Measurements from ENCODE around the gene ITGA3.
"Not testable (repeated sequence)": the region's sequence is repeated elsewhere in the genome, so short reads cannot be mapped to it uniquely, and the experiment has no call there.

ITGA3 gene

GRCh38 chr17:50033316-50033715 is 22.6 kb upstream of the ITGA3 start:
- H3K4me3 ChIP-seq (ENCODE audit: low read length): no peak overlapping the region
- no peak for DNase-seq (ENCODE audit: low read depth, low spot score)

GRCh38 chr17:50034498-50035364 is 21.2 kb upstream of the ITGA3 start:
- no peak for DNase-seq (ENCODE audit: low read depth, low spot score)
- no peak overlapping the region for H3K4me3 ChIP-seq (ENCODE audit: low read length)

GRCh38 chr17:50035421-50035879 is 20.5 kb upstream of the ITGA3 start:
- H3K4me3 ChIP-seq (ENCODE audit: low read length): no peak overlapping the region
- no peak for DNase-seq (ENCODE audit: low read depth, low spot score)

- no peak overlapping the region for H3K4me3 ChIP-seq (ENCODE audit: low read length)
- no peak for DNase-seq (ENCODE audit: low read depth, low spot score)
These were observed 20.0 kb upstream of the ITGA3 start for GRCh38 chr17:50035945-50036344.

- no peak overlapping the region for H3K4me3 ChIP-seq (ENCODE audit: low read length)
- no peak for DNase-seq (ENCODE audit: low read depth, low spot score)
These were observed 19.3 kb upstream of the ITGA3 start for GRCh38 chr17:50036455-50037261.

- DNase-seq (ENCODE audit: low read depth, low spot score): no peak
- H3K4me3 ChIP-seq (ENCODE audit: low read length): no peak overlapping the region
These were observed 18.4 kb upstream of the ITGA3 start for GRCh38 chr17:50037321-50038107.

- DNase-seq (ENCODE audit: low read depth, low spot score): no peak
- no peak overlapping the region for H3K4me3 ChIP-seq (ENCODE audit: low read length)
These were observed 16.9 kb upstream of the ITGA3 start for GRCh38 chr17:50039058-50039457.

GRCh38 chr17:50040496-50040895 is 15.4 kb upstream of the ITGA3 start:
- DNase-seq (ENCODE audit: low read depth, low spot score); H3K4me3 ChIP-seq (ENCODE audit: low read length): not testable (repeated sequence)

GRCh38 chr17:50042211-50042610 is 13.7 kb upstream of the ITGA3 start:
- H3K4me3 ChIP-seq (ENCODE audit: low read length): no peak overlapping the region
- no peak for DNase-seq (ENCODE audit: low read depth, low spot score)

- DNase-seq (ENCODE audit: low read depth, low spot score): no peak
- H3K4me3 ChIP-seq (ENCODE audit: low read length): no peak overlapping the region
These were observed 12.4 kb upstream of the ITGA3 start for GRCh38 chr17:50043290-50044148.

- DNase-seq (ENCODE audit: low read depth, low spot score): no peak
- no peak overlapping the region for H3K4me3 ChIP-seq (ENCODE audit: low read length)
These were observed 11.4 kb upstream of the ITGA3 start for GRCh38 chr17:50044483-50044882.

- no peak overlapping the region for H3K4me3 ChIP-seq (ENCODE audit: low read length)
- DNase-seq (ENCODE audit: low read depth, low spot score): no peak
These were observed 10.8 kb upstream of the ITGA3 start for GRCh38 chr17:50045154-50045553.

- H3K4me3 ChIP-seq (ENCODE audit: low read length): no peak overlapping the region
These were observed 9.7 kb upstream of the ITGA3 start for GRCh38 chr17:50046179-50046578.

GRCh38 chr17:50046667-50047066 is 9.2 kb upstream of the ITGA3 start:
- DNase-seq (ENCODE audit: low read depth, low spot score): no peak

More at GRCh38 chr17:50046179-50046578, 9.7 kb upstream of the ITGA3 start:
- no peak for DNase-seq (ENCODE audit: low read depth, low spot score)

GRCh38 chr17:50047083-50047482 is 8.8 kb upstream of the ITGA3 start:
- H3K4me3 ChIP-seq (ENCODE audit: low read length): no peak overlapping the region
- DNase-seq (ENCODE audit: low read depth, low spot score): no peak

More at GRCh38 chr17:50046667-50047066, 9.2 kb upstream of the ITGA3 start:
- H3K4me3 ChIP-seq (ENCODE audit: low read length): no peak overlapping the region

GRCh38 chr17:50047488-50048126 is 8.3 kb upstream of the ITGA3 start:
- H3K4me3 ChIP-seq (ENCODE audit: low read length): no peak overlapping the region
- DNase-seq (ENCODE audit: low read depth, low spot score): no peak

- no peak overlapping the region for H3K4me3 ChIP-seq (ENCODE audit: low read length)
- no peak for DNase-seq (ENCODE audit: low read depth, low spot score)
These were observed 7.7 kb upstream of the ITGA3 start for GRCh38 chr17:50048146-50048720.

GRCh38 chr17:50048988-50049387 is 6.9 kb upstream of the ITGA3 start:
- no peak for DNase-seq (ENCODE audit: low read depth, low spot score)
- no peak overlapping the region for H3K4me3 ChIP-seq (ENCODE audit: low read length)
